H9 (cell line): ENCODE data around the gene DAAM1. TPM values are rescaled to one million over a fixed set of nuclear protein-coding genes. Genes with fewer than 3 reads are reported as not detected.

Source experiments
- DNase-seq: peaks from one replicate; pipeline ENCODE4 v3.0.0-alpha.2; 2017
- H2AFZ ChIP-seq: one replicate; pipeline ENCODE4 v1.6.1; 2013; ENCODE audit warnings: mild to moderate bottlenecking, low read length, control low read depth, moderate library complexity
- H2AK5ac ChIP-seq: 2 replicates; pipeline ENCODE4 v1.6.1; 2013; ENCODE audit warnings: low read length, control low read depth, mixed read lengths; ENCODE audit not compliant: insufficient read length
- H2BK120ac ChIP-seq: one replicate; pipeline ENCODE4 v1.6.1; 2013; ENCODE audit warnings: low read depth, mild to moderate bottlenecking, low read length, control low read depth, inconsistent platforms; ENCODE audit not compliant: poor library complexity, severe bottlenecking
- H2BK12ac ChIP-seq: 2 replicates; pipeline ENCODE4 v1.6.1; 2013; ENCODE audit warnings: low read length, control low read depth, mixed read lengths, low read depth; ENCODE audit not compliant: insufficient read length
- H2BK15ac ChIP-seq: 2 replicates; pipeline ENCODE4 v1.6.1; 2013; ENCODE audit warnings: low read depth, low read length, control low read depth
- H2BK20ac ChIP-seq: one replicate; pipeline ENCODE4 v1.6.1; 2013; ENCODE audit warnings: low read depth, mild to moderate bottlenecking, low read length, control low read depth, inconsistent platforms; ENCODE audit not compliant: poor library complexity, severe bottlenecking
- H2BK5ac ChIP-seq: 2 replicates; pipeline ENCODE4 v1.6.1; 2013; ENCODE audit warnings: low read length, control low read depth, mixed read lengths; ENCODE audit not compliant: insufficient read length
- H3K14ac ChIP-seq: 2 replicates; pipeline ENCODE4 v1.6.1; 2013; ENCODE audit warnings: low read length, control low read depth; ENCODE audit not compliant: insufficient read depth
- H3K18ac ChIP-seq: 2 replicates; pipeline ENCODE4 v1.6.1; 2013; ENCODE audit warnings: low read depth, mild to moderate bottlenecking, mixed read lengths, low read length, control low read depth; ENCODE audit not compliant: insufficient read length
- H3K23ac ChIP-seq: 2 replicates; pipeline ENCODE4 v1.6.1; 2013; ENCODE audit warnings: low read length, control low read depth, mixed read lengths, low read depth; ENCODE audit not compliant: insufficient read length
- H3K23me2 ChIP-seq: 2 replicates; pipeline ENCODE4 v1.6.1; 2013; ENCODE audit warnings: low read depth, mild to moderate bottlenecking, mixed read lengths, low read length, control low read depth; ENCODE audit not compliant: insufficient read length, poor library complexity, severe bottlenecking
- H3K27ac ChIP-seq: 2 replicates; pipeline ENCODE4 v1.5.1; 2013; ENCODE audit warnings: low read length, control low read depth, mixed read lengths, low read depth; ENCODE audit not compliant: insufficient read length
- H3K27me3 ChIP-seq: 2 replicates; pipeline ENCODE4 v1.6.1; 2013; ENCODE audit warnings: low read length, control low read depth, inconsistent platforms; ENCODE audit not compliant: insufficient read depth
- H3K4ac ChIP-seq: 2 replicates; pipeline ENCODE4 v1.6.1; 2013; ENCODE audit warnings: low read depth, mild to moderate bottlenecking, control low read depth, inconsistent platforms, low read length, moderate library complexity
- H3K4me1 ChIP-seq: 2 replicates; pipeline ENCODE4 v1.6.1; 2013; ENCODE audit warnings: low read length, control low read depth, inconsistent platforms; ENCODE audit not compliant: insufficient read depth
- H3K4me2 ChIP-seq: 2 replicates; pipeline ENCODE4 v1.6.1; 2013; ENCODE audit warnings: low read length, control low read depth, mixed read lengths; ENCODE audit not compliant: insufficient read length, insufficient read depth
- H3K56ac ChIP-seq: 2 replicates; pipeline ENCODE4 v1.6.1; 2013; ENCODE audit warnings: low read depth, mild to moderate bottlenecking, mixed read lengths, low read length, control low read depth; ENCODE audit not compliant: insufficient read length
- H3K79me1 ChIP-seq: 2 replicates; pipeline ENCODE4 v1.6.1; 2013; ENCODE audit warnings: low read depth, mild to moderate bottlenecking, moderate library complexity, low read length, control low read depth, inconsistent platforms; ENCODE audit not compliant: insufficient read depth, poor library complexity, severe bottlenecking
- H3K79me2 ChIP-seq: 2 replicates; pipeline ENCODE4 v1.6.1; 2013; ENCODE audit warnings: low read length, control low read depth, inconsistent platforms; ENCODE audit not compliant: insufficient read depth
- H3K9ac ChIP-seq: 2 replicates; pipeline ENCODE4 v1.6.1; 2013; ENCODE audit warnings: low read length, control low read depth, mixed read lengths; ENCODE audit not compliant: insufficient read length; ENCODE audit errors: extremely low read depth
- H3K9me3 ChIP-seq: one replicate; pipeline ENCODE4 v1.6.1; 2013; ENCODE audit warnings: low read depth, low read length, inconsistent platforms; ENCODE audit not compliant: control insufficient read depth
- H3T11ph ChIP-seq: one replicate; pipeline ENCODE4 v1.6.1; 2013; ENCODE audit warnings: mild to moderate bottlenecking, low read length, control low read depth, inconsistent platforms
- H4K20me1 ChIP-seq: one replicate; pipeline ENCODE4 v1.6.1; 2013; ENCODE audit not compliant: control insufficient read depth, insufficient read length, insufficient read depth
- H4K5ac ChIP-seq: 2 replicates; pipeline ENCODE4 v1.6.1; 2013; ENCODE audit warnings: low read depth, mild to moderate bottlenecking, mixed read lengths, low read length, control low read depth; ENCODE audit not compliant: insufficient read length
- H4K8ac ChIP-seq: replicated peaks from 2 replicates; pipeline ENCODE4 v1.6.1; 2013; ENCODE audit warnings: low read length, control low read depth, mixed read lengths, low read depth; ENCODE audit not compliant: insufficient read length
- H4K91ac ChIP-seq: 2 replicates; pipeline ENCODE4 v1.6.1; 2013; ENCODE audit warnings: low read depth, mild to moderate bottlenecking, moderate library complexity, mixed read lengths, low read length, control low read depth; ENCODE audit not compliant: insufficient read length
- H3K27ac Mint-ChIP-seq, 3 experiments: 2 replicates in 2 of 3; 3 replicates in 1 of 3; pipeline ENCODE4 v1.8.0; 2020 to 2021; ENCODE audit warnings: mixed read lengths in 3 of 3, mild to moderate bottlenecking in 1 of 3, moderate library complexity in 1 of 3
- H3K27me3 Mint-ChIP-seq: 2 replicates; pipeline ENCODE4 v1.8.0; 2021; ENCODE audit warnings: low read depth, mild to moderate bottlenecking, moderate library complexity, mixed read lengths
- H3K36me3 Mint-ChIP-seq, 3 experiments: 2 replicates in 2 of 3; 3 replicates in 1 of 3; pipeline ENCODE4 v1.8.0; 2020 to 2021; ENCODE audit warnings: low read depth in 3 of 3, mixed read lengths in 3 of 3; ENCODE audit not compliant: insufficient read depth in 1 of 3
- H3K4me1 Mint-ChIP-seq, 2 experiments: 2 replicates each; pipeline ENCODE4 v1.8.0; 2020; ENCODE audit warnings: mixed read lengths in 2 of 2
- H3K4me3 Mint-ChIP-seq, 2 experiments: 2 replicates in 1 of 2; 3 replicates in 1 of 2; pipeline ENCODE4 v1.8.0; 2020 to 2021; ENCODE audit warnings: mild to moderate bottlenecking in 2 of 2, mixed read lengths in 2 of 2, moderate library complexity in 1 of 2
- H3K9me3 Mint-ChIP-seq, 2 experiments: 2 replicates in 1 of 2; 3 replicates in 1 of 2; pipeline ENCODE4 v1.8.0; 2020; ENCODE audit warnings: mild to moderate bottlenecking in 2 of 2, mixed read lengths in 2 of 2, moderate library complexity in 1 of 2
- CTCF ChIP-seq: fragments of 200-600 bp; sonication (generic); conservative IDR thresholded peaks from 3 replicates; pipeline ENCODE4 v1.8.0; 2021; ENCODE audit warnings: antibody characterized with exemption, mild to moderate bottlenecking
- WGBS: extraction: QIAGEN DNeasy Blood & Tissue Kit; methylation state at CpG from one replicate; pipeline ENCODE4 v1.1.7; 2013; ENCODE audit warnings: missing lambda C conversion rate, low lambda C conversion rate, mixed read lengths; ENCODE audit not compliant: insufficient read length; ENCODE audit errors: extremely low coverage; 5-methylcytosine and 5-hydroxymethylcytosine counted together
- total RNA-seq: library from RNA; stranded (reverse); gene quantifications from 2 replicates; pipeline ENCODE4 v1.2.1, GENCODE V29; 2021

DAAM1 gene
- total RNA-seq, 1 experiment from 2014 or later, result 19.5 TPM

GRCh38 chr14:59206892-59207291 is 18.4 kb downstream of the DAAM1 start:
- Histone ChIP-seq H3K79me1 (no peaks in the 10 kb centered on the region), H4K20me1 (no peaks in the 10 kb centered on the region), H3K27ac (no peak overlapping the region), H3K4ac (no peak overlapping the region), H2AK5ac (no peak overlapping the region), H3K79me2 (no peaks in the 10 kb centered on the region), H3K27me3 (no peaks in the 10 kb centered on the region), H2BK5ac (no peak overlapping the region), H2BK12ac (no peak overlapping the region), H2BK120ac (no peak overlapping the region), H3K23me2 (no peaks in the 10 kb centered on the region), H3K4me1 (peaks cover 2% of the 10 kb centered on the region; the same call in 1 of the 2 replicates), H2BK15ac (no peak overlapping the region), H4K5ac (no peak overlapping the region), H3K9me3 (no peaks in the 10 kb centered on the region), H3K18ac (no peak overlapping the region), H3K4me2 (no peak overlapping the region), H2AFZ (no peak overlapping the region), H3K23ac (no peak overlapping the region), H3K56ac (no peak overlapping the region), H3K9ac (no peak overlapping the region), H4K91ac (no peak overlapping the region), H3K14ac (no peak overlapping the region), H4K8ac (no peak overlapping the region), H2BK20ac (no peak overlapping the region), H3T11ph (no peak overlapping the region)
- Mint-ChIP-seq H3K4me1 (peaks cover 7 to 9% of the 10 kb centered on the region in 2 experiments), H3K9me3 (no peaks in the 10 kb centered on the region), H3K4me3 (no peak overlapping the region), H3K27ac (no peak overlapping the region), H3K27me3 (no peaks in the 10 kb centered on the region), H3K36me3 (no peaks in the 10 kb centered on the region)
- TF ChIP-seq CTCF, result no peak
- WGBS, result no CpG with 5 or more reads among the region's 2 CpGs
- DNase-seq, result no peak
